Cardiac fibroblast (primary cell): ENCODE data around the gene RFX2.
"Not testable (repeated sequence)": the region's sequence is repeated elsewhere in the genome, so short reads cannot be mapped to it uniquely, and the experiment has no call there.

Source experiments
- DNase-seq, 2 donors: peaks; one replicate each; pipeline versions ENCODE4 v3.0.0 to v3.0.0-alpha.2; 2010; ENCODE audit warnings: low read depth in 2 of 2
- H3K4me3 ChIP-seq, 2 donors: replicated peaks in 1 of 2; 1 replicate in 1 of 2; 2 replicates in 1 of 2; pipeline ENCODE4 v1.5.1; 2011; ENCODE audit warnings: low read depth in 2 of 2, low read length in 2 of 2, mild to moderate bottlenecking in 2 of 2, moderate library complexity in 1 of 2
- TF ChIP-seq, protein P1 (sequence below): IDR thresholded peaks from one replicate; pipeline ENCODE4 v1.5.1; 2011; ENCODE audit warnings: low read depth, mild to moderate bottlenecking, low read length, inconsistent platforms

RFX2 gene

DNA sequence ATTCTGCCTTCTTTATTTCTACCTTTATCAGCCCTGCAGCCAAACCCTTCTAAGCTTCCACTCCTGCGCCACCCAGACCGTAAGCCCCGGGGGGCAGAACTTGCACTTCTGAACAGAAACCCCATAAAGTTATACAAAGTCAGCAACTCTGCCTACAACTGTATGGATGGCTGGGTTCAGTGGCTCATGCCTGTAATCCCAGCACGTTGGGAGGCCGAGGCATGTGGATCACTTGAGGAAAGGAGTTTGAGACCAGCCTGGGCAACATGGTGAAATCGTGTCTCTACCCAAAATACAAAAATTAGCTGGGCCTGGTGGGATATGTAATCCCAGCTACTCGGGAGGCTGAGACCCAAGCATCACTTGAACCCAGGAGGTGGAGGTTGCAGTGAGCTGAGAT, 142.7 kb downstream of the RFX2 start:
- no peak for DNase-seq

DNA sequence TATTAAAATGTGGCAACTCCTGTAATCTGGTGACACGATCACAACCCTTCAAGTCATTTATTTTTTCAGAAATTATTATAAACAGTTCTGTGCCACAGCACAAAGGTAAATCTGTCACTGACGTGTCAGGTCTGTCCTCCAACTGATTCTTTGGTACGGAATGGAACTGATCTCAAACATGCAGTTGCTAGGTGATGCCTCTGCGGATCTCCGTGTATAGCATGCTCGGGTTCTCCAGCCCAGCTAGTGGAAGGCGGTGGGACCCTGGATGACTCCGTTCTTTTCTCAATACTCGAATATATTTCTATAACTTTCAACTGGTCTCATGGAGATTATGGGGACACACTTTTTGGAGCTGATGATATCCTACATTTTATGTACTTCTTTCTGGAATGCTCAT, 143.4 kb downstream of the RFX2 start:
- no peak for DNase-seq
- TF ChIP-seq, protein P1, sequence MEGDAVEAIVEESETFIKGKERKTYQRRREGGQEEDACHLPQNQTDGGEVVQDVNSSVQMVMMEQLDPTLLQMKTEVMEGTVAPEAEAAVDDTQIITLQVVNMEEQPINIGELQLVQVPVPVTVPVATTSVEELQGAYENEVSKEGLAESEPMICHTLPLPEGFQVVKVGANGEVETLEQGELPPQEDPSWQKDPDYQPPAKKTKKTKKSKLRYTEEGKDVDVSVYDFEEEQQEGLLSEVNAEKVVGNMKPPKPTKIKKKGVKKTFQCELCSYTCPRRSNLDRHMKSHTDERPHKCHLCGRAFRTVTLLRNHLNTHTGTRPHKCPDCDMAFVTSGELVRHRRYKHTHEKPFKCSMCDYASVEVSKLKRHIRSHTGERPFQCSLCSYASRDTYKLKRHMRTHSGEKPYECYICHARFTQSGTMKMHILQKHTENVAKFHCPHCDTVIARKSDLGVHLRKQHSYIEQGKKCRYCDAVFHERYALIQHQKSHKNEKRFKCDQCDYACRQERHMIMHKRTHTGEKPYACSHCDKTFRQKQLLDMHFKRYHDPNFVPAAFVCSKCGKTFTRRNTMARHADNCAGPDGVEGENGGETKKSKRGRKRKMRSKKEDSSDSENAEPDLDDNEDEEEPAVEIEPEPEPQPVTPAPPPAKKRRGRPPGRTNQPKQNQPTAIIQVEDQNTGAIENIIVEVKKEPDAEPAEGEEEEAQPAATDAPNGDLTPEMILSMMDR = no peak
- no peak overlapping the region for H3K4me3 ChIP-seq

More for the DNA sequence above, 142.7 kb downstream of the RFX2 start:
- TF ChIP-seq, protein P1 = no peak
- no peak overlapping the region for H3K4me3 ChIP-seq

DNA sequence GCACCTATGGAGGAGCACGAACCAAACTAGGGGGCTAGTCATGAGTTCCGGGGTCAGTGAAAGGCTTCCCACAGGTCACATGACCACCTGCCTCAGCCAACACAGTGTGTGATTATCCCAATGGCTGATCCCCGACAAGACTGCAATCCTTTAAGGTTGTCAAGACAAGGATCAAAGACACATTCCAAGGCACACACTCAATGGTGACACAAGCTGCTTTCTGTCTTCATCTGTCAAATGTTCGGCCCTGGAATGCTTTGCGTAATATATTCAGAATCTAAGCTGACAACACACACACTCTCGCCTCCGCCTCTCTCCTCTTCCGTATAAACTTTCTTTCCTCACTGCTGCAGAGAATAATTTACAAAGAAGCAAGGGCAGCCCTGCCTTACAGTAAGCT, 144.1 kb downstream of the RFX2 start:
- DNase-seq = peak; percentile 71 to 91
- no peak overlapping the region for H3K4me3 ChIP-seq

DNA sequence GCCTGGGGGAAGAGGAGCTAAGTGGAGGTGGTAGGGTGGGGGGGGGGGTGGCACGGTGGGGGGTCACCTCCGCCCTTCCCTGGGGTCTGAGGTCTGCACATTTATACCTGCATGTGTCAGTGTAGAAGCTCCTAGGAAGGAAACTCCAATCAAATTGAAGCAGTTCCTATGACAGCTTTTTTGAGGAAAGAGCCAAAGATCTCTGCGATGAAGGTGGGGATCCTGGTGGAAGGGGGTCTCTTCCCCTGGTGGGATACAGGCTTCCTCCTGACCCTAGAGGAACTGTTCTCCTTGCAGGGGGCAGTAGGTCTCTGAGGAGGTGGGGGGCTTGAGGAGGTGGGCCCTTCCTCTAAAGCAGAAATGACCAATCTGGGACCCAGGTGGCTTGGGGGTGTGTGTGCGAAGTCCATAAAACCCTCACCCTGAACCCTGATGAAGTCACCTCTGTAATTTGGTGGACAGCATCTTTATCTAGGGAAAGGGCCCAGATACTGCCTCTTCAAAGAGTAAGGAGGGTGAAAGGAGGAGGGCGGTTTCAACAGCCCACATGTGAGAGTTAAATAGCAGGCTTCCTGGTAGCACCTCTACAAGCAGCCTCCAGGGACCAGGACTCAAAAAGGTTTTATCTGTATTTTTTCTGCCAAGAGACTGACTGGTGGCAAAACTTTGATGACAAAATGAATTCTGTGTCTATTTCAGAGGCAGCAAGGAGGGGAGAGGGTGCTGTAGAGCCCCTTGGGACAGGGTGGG, 145.3 kb downstream of the RFX2 start:
- TF ChIP-seq, protein P1 = no peak
- DNase-seq = no peak
- H3K4me3 ChIP-seq = no peak overlapping the region

More for the DNA sequence above, 144.1 kb downstream of the RFX2 start:
- TF ChIP-seq, protein P1 = no peak

DNA sequence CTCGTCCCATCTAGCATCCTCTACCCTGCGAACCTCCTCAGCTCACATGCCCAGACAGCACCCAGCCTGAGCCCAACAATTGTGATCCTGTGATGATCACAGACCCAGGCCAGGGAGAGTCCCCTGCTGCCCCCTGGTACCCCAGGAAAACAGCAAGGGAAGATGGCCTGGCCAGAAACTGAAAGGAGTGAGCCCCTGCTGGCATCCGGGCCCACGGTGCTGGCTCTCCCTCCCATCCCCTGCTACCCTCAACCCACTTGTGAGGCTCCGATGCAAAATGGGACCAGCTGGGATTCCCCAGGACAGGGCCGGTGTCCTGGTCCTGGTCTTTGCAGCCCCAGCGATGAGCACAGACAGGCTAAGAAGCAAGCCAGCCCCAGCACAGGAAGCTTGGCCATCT, 146.4 kb downstream of the RFX2 start:
- TF ChIP-seq, protein P1 = no peak
- H3K4me3 ChIP-seq = no peak overlapping the region
- DNase-seq = no peak

DNA sequence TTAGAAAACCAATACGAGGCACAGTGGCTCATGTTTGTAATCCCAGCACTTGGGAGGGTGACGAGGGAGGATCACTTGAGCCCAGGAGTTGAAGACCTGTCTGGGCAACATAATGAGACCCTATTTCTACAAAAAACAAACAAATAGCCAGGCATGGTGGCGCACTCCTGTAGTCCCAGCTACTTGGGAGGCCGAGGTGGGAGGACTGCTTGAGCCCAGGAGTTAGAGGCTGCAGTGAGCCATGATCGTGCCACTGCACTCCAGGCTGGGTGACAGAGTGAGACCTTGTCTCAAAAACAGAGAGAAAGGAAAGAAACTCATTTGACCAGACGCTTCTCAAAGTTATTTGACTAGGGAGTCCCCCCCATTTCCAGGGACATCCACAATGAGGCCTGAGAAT, 147.0 kb downstream of the RFX2 start:
- DNase-seq, H3K4me3 ChIP-seq: not testable (repeated sequence)

DNA sequence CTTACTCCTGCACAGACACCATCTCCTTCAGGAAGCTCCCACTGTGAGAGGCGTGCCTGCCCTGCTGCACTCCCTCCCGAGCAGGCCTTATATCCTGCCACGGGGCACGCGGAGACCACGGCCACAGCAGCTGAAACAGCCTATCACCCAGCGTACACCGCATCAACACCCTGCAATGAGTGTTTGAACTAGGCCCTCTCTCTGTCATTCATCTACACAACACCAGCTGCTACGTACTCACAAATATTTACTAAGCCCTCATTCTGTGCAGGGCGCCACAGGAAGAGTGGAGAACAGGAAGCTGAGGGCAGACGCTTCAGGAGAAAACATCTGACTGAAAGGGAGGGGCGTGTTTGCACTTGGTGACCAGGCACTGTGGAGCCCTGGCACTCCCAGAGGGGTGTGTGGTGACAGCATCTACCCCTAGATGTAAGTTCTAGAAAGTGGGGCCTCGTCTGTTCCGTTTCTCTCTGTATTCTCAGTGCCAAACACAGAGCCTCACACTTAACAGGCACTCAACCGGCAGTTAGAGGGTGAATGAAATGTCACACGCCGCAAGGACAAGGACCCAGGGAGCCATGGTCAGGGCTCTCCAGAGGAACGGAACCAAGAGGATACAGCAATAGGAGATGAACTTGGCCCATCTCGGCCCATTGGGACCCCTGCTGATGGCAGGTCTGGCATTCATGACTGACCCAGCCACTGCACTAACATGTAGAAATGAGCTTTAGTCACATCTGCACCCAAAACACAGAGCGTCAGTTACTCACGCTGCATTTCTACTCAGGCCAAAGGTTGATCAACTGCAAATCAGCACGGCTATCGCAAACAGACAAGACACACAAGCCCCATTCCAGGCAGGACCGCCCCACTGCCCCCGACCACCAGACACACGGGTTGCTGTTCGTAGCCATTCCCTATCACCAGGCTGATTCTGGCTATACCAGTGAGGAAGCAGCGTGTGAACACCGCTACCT, 148.0 kb downstream of the RFX2 start:
- DNase-seq = peak; percentile 69 to 75
- H3K4me3 ChIP-seq = no peak overlapping the region
- TF ChIP-seq, protein P1 = no peak

DNA sequence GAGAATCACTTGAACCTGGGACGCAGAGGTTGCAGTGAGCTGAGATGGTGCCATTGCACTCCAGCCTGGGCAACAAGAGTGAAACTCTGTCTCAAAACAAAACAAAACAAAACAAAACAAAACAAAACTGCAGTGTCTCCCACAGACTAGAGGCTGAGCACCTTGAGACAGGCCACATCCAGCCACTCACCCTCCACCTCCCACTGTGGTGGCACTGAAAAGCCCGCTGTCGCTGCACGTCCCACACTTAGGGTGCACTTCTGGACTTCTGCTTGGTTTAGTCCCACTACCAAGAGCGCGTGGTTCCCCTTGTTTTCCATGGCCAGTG, 148.7 kb downstream of the RFX2 start:
- not testable (repeated sequence) for H3K4me3 ChIP-seq, DNase-seq
